Activated naive CD4-positive, alpha-beta T cell treated with anti-CD3 and anti-CD28 coated beads for 36 hours (primary cell): ENCODE measurements around the gene GPR158. TPM values are rescaled to one million over a fixed set of nuclear protein-coding genes. Genes with fewer than 3 reads are reported as not detected.
"Not testable (repeated sequence)": the region's sequence is repeated elsewhere in the genome, so short reads cannot be mapped to it uniquely, and the experiment has no call there.

Source experiments
- CTCF ChIA-PET: fragments of 350-600 bp; sonication (Branson Sonifier 250); formaldehyde crosslinking; loops from one replicate; lab custom pipeline; 2021; ENCODE audit warnings: antibody characterized with exemption; lab: Charles Lee
- DNase-seq: peaks from one replicate; pipeline ENCODE4 v3.0.0-alpha.2; 2020
- H3K27ac Mint-ChIP-seq: one replicate; pipeline ENCODE4 v1.8.0; 2021; ENCODE audit warnings: mild to moderate bottlenecking, mixed read lengths
- H3K27me3 Mint-ChIP-seq: one replicate; pipeline ENCODE4 v1.8.0; 2021; ENCODE audit warnings: low read depth, mixed read lengths
- H3K36me3 Mint-ChIP-seq: one replicate; pipeline ENCODE4 v1.8.0; 2021; ENCODE audit warnings: low read depth, mixed read lengths
- H3K4me1 Mint-ChIP-seq: one replicate; pipeline ENCODE4 v1.8.0; 2021; ENCODE audit warnings: low read depth, mixed read lengths
- H3K4me3 Mint-ChIP-seq: one replicate; pipeline ENCODE4 v1.8.0; 2021; ENCODE audit warnings: mild to moderate bottlenecking, moderate library complexity, mixed read lengths
- H3K9me3 Mint-ChIP-seq: one replicate; pipeline ENCODE4 v1.8.0; 2021; ENCODE audit warnings: mixed read lengths
- intact Hi-C: fragments of 100-400 bp; cut with micrococcal nuclease; formaldehyde crosslinking; loops from one replicate; pipeline ENCODE4 v1.15.1; 2023
- total RNA-seq, 2 experiments: library from RNA; stranded (reverse); gene quantifications; one replicate each; pipeline ENCODE4 v1.2.3, GENCODE V29; 2021

The GPR158 gene
- total RNA-seq, 2 experiments from 2014 or later = not detected

DNA sequence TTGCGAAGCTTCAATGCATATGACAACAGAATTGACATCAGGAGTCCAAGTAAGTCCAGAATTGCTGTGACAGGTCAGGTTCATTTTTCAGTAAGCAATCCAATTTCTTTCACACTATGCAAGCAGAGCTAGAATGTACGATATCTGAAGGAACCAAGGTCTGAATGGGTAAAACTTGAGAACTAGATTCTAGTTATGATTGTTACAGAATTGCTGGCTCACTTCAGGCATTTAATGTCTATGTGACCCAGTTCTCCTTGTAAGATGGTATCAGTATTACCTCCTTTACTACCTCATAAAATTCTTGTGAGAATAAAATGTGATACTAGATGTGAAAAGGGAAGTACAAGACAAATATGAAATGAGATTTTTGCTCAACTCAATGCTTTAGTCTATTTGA lies 159.6 kb downstream of the GPR158 start:
- Mint-ChIP-seq H3K36me3 (no peaks in the 10 kb centered on the region), H3K9me3 (peaks cover 3% of the 10 kb centered on the region), H3K4me3 (no peak overlapping the region), H3K27ac (no peak overlapping the region), H3K4me1 (no peaks in the 10 kb centered on the region), H3K27me3 (no peaks in the 10 kb centered on the region)
- DNase-seq = no peak
- intact Hi-C loops = no loop called here
- CTCF ChIA-PET = no interaction called here

DNA sequence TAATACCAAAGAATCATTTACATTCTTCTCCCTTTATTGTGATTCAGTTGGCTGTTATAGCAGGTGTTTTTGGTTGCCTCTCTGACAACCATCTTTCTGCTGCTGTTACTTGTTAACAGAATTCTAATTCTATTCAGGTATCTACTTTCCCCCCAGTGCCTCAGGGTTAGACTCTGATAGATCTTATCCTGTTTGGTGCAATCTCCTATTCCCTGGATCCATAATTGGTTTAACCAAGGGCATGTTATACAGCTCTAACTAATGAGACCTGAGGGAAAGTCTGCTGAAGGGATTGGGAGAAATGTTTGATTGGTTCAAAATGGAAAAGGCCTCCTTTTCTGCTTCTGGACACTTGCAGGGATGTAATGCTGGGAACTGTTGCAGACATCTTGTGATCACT lies 161.5 kb downstream of the GPR158 start:
- Mint-ChIP-seq H3K27ac (no peak overlapping the region), H3K36me3 (no peaks in the 10 kb centered on the region), H3K4me1 (no peaks in the 10 kb centered on the region), H3K27me3 (no peaks in the 10 kb centered on the region), H3K9me3 (peaks cover under 1% of the 10 kb centered on the region), H3K4me3 (no peak overlapping the region)
- CTCF ChIA-PET = no interaction called here
- intact Hi-C loops = no loop called here
- DNase-seq = no peak

DNA sequence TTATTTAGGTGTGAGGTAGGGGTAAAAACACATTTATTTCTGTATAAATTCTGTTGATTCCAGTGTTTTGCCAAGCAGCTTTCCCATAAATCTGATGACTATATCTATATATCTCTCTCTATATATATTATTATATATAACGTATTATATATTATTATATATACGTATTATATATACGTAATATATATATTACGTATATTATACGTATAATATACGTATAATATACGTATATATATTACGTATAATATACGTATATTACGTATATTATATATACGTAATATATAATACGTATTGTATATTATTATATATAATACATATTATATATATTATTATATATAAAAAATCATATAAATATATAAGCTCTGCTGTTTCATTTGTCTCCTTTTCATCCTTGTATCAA lies 163.5 kb downstream of the GPR158 start:
- no peak overlapping the region for H3K27ac Mint-ChIP-seq
- no peaks in the 10 kb centered on the region for H3K36me3 Mint-ChIP-seq
- no peak overlapping the region for H3K4me3 Mint-ChIP-seq
- no peaks in the 10 kb centered on the region for H3K9me3 Mint-ChIP-seq
- H3K27me3 Mint-ChIP-seq = no peaks in the 10 kb centered on the region
- H3K4me1 Mint-ChIP-seq = no peaks in the 10 kb centered on the region
- intact Hi-C loops = no loop called here
- CTCF ChIA-PET = no interaction called here
- no peak for DNase-seq

DNA sequence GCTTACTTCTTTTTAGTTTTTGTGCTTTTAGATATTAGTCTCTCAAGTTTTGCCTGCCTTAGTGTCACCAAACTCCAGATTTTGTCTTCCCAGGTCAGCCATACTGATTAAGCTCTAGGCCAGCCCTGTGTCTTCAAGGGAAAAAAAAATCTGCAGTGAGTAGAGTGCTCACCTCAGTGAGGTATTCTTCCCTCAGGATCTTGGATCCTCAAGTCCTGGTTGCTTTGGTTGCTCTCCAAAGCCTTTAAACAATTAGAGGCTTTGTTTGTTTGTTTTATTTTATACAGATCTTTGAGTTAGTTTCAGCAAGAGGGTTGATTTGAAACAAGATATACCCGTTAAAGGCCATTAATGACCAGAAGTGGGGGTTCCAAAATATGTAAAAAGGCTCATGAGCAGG lies 165.2 kb downstream of the GPR158 start:
- H3K27me3 Mint-ChIP-seq = no peaks in the 10 kb centered on the region
- H3K4me3 Mint-ChIP-seq = no peak overlapping the region
- no peaks in the 10 kb centered on the region for H3K4me1 Mint-ChIP-seq
- no peak for DNase-seq
- no peaks in the 10 kb centered on the region for H3K9me3 Mint-ChIP-seq
- intact Hi-C loops = no loop called here
- no peaks in the 10 kb centered on the region for H3K36me3 Mint-ChIP-seq
- no peak overlapping the region for H3K27ac Mint-ChIP-seq
- CTCF ChIA-PET = no interaction called here

DNA sequence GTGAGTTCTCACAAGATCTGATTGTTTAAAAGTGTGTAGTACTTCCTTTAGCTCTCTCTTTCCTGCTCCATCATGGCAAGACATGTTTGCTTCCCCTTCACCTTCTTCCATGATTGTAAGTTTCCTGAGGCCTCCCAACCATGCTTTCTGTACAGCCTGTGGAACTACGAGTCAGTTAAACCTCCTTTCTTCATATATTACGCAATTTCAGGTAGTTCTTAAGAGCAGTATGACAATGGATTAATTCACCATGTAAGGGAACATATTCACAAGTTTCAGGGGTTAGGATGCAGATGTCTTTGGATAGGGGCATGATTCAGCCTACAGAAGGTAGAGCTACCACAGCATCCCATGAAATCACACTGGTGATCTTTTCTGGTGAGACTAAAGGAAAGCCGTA lies 174.7 kb downstream of the GPR158 start:
- no peaks in the 10 kb centered on the region for H3K27me3 Mint-ChIP-seq
- H3K36me3 Mint-ChIP-seq = no peaks in the 10 kb centered on the region

GRCh38 chr10:25356609-25357008 lies 181.8 kb downstream of the GPR158 start:
- Mint-ChIP-seq H3K27me3 (no peaks in the 10 kb centered on the region), H3K9me3 (peaks cover 36% of the 10 kb centered on the region), H3K36me3 (no peaks in the 10 kb centered on the region), H3K4me3 (no peak overlapping the region), H3K27ac (no peak overlapping the region), H3K4me1 (no peaks in the 10 kb centered on the region)
- CTCF ChIA-PET = no interaction called here
- intact Hi-C loops = no loop called here
- no peak for DNase-seq

More for the DNA sequence above, 174.7 kb downstream of the GPR158 start:
- CTCF ChIA-PET = no interaction called here
- intact Hi-C loops = no loop called here
- no peak for DNase-seq
- Mint-ChIP-seq H3K27ac (no peak overlapping the region), H3K4me1 (no peaks in the 10 kb centered on the region), H3K9me3 (peaks cover 2% of the 10 kb centered on the region), H3K4me3 (no peak overlapping the region)

DNA sequence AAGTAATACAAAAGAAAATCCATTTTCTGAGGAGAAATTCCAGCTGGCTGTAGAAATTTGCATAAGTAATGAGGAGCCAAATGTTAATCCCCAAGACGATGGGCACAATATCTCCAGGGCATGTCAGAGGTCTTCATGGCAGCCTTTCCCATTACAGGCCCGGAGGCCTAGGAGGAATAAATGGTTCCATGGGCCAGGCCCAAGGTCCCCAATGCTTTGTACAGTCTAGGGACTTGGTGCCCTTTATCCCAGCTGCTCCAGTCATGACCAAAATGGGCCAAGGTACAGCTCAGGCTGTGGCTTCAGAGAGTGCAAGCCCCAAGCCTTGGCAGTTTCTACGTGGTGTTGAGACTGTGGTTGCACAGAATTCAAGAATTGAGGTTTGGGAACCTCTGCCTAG lies 182.5 kb downstream of the GPR158 start:
- intact Hi-C loops = no loop called here
- Mint-ChIP-seq H3K4me3 (no peak overlapping the region), H3K9me3 (peaks cover 38% of the 10 kb centered on the region), H3K27me3 (no peaks in the 10 kb centered on the region), H3K27ac (no peak overlapping the region), H3K4me1 (no peaks in the 10 kb centered on the region), H3K36me3 (no peaks in the 10 kb centered on the region)
- CTCF ChIA-PET = interaction anchor here (0.5 kb wide), 1 partner anchor 369 kb away, joined by 4 read pairs; no protein-coding TSS in a partner anchor
- DNase-seq = no peak

- no peak overlapping the region for H3K4me3 Mint-ChIP-seq
- H3K9me3 Mint-ChIP-seq = peaks cover 4% of the 10 kb centered on the region
- no peak overlapping the region for H3K27ac Mint-ChIP-seq
- no peak for DNase-seq
- no peaks in the 10 kb centered on the region for H3K27me3 Mint-ChIP-seq
- intact Hi-C loops = no loop called here
- CTCF ChIA-PET = no interaction called here
- H3K36me3 Mint-ChIP-seq = no peaks in the 10 kb centered on the region
- H3K4me1 Mint-ChIP-seq = no peaks in the 10 kb centered on the region
Measured at GRCh38 chr10:25382029-25382810, 207.4 kb downstream of the GPR158 start.

DNA sequence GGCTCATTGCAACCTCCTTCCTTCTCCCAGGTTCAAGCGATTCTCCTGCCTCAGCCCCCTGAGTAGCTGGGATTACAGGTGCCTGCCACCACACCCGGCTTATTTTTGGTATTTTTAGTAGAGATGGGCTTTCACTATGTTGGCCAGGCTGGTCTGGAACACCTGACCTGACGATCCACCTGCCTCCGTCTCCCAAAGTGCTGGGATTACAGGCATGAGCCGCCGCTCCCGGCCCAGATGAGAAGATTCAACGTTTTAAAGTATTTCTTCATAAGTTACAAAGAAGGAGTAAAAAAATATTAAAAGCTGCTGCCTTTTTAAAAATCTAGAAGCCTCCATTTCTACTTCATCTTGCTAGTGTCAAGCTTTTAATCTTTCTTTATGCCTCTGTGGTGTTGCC lies 208.1 kb downstream of the GPR158 start:
- H3K27ac Mint-ChIP-seq, CTCF ChIA-PET, H3K27me3 Mint-ChIP-seq, intact Hi-C loops, H3K9me3 Mint-ChIP-seq, H3K4me1 Mint-ChIP-seq, H3K4me3 Mint-ChIP-seq, DNase-seq, H3K36me3 Mint-ChIP-seq: not testable (repeated sequence)

DNA sequence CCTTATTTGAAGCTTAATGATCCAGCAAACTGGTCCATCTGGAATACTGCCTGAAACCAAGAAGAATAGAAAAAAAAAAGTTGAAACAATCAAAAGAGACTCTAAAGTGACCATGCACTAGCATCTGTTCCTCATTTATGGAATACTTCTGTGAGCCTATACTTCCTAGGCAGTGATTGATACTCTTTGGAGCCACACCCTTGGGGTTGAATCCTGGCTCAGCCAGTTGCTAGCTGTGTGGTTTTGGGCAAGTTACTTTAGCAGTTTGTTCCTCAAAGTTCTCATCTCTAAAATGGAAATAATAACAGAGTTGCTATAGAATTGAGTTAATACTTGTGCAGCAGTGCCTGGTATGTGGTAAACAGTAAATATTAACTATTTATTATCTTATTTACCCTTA lies 208.9 kb downstream of the GPR158 start:
- Mint-ChIP-seq H3K4me3 (no peak overlapping the region), H3K9me3 (peaks cover 4% of the 10 kb centered on the region), H3K36me3 (no peaks in the 10 kb centered on the region), H3K27ac (no peak overlapping the region), H3K4me1 (no peaks in the 10 kb centered on the region), H3K27me3 (no peaks in the 10 kb centered on the region)
- intact Hi-C loops = no loop called here
- CTCF ChIA-PET = no interaction called here
- no peak for DNase-seq

DNA sequence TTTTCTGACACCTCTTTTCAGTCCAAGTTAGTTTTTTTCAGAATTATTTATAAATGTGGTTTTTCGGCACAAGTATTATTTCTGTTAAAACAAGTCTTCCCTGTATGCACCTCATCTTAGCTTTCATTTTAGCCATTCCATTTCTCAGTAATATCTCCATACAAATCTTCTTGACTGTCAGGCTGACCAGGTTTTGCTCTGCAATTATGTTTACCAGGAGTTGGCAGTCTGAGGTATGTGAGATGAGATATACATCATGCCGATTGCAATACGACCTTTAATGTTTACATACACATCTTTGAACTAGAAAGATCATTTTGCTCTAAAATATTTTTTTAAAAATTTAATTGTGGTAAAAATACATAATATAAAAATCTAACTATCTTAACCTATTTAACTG lies 209.8 kb downstream of the GPR158 start:
- Mint-ChIP-seq H3K36me3 (no peaks in the 10 kb centered on the region), H3K27me3 (no peaks in the 10 kb centered on the region), H3K4me1 (no peaks in the 10 kb centered on the region), H3K27ac (no peak overlapping the region), H3K9me3 (peaks cover 4% of the 10 kb centered on the region), H3K4me3 (no peak overlapping the region)
- CTCF ChIA-PET = no interaction called here
- intact Hi-C loops = no loop called here
- no peak for DNase-seq

DNA sequence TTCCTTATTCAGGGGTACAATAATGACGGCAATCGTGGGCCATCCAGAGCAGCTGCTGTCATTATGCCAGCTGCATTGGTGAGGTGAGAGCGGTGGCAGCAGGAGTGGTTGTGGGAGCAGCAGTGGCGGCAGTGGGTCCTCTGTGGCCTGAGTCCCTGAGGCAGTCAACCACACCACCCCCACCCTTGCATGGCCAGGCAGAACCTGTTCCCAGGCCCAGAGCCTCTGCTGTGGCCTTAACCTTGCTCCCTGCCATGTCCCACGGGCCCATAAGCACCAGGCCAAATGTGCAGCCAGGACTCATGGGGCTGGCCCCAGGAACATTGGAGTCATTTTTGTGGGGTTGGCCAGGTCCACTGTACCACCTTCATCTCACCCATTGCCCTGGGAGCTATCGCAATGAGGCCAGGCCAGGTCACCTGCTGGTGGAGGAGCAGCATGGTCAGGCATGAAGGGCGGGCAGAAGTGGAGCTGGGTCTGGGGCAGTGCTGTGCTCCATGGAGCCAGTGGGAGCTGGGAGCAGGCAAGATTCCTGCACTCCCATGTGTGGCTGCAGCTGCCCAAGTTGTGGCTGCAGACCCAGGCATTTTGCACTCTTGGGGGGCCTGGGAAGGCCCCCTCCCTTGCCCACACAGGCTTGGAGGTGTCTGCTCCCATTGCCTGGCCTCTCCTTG lies 213.5 kb downstream of the GPR158 start:
- Mint-ChIP-seq H3K27ac (no peak overlapping the region), H3K4me1 (no peaks in the 10 kb centered on the region), H3K27me3 (no peaks in the 10 kb centered on the region), H3K9me3 (peaks cover 17% of the 10 kb centered on the region), H3K36me3 (peaks cover 3% of the 10 kb centered on the region), H3K4me3 (no peak overlapping the region)
- intact Hi-C loops = no loop called here
- no peak for DNase-seq
- CTCF ChIA-PET = no interaction called here

DNA sequence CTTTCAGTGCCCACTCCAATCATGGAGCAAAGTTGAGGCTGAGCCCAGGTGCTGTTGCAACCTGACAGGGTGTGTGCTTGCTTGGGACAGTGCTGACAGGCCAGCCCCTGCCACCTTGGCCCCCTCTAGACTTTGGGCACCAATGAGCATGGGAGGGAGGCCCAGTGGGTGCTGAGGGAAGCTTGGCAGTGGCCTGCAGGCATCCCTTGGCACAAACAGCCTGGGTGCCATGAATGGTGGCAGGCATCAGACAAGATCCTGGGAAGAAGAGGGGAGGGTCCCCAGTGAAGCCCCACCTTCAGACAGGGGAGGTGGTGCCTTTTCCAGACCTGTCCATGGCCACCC lies 214.0 kb downstream of the GPR158 start:
- peaks cover 19% of the 10 kb centered on the region for H3K9me3 Mint-ChIP-seq
- CTCF ChIA-PET = no interaction called here
- no peak overlapping the region for H3K4me3 Mint-ChIP-seq
- no peaks in the 10 kb centered on the region for H3K27me3 Mint-ChIP-seq
- DNase-seq = no peak
- H3K27ac Mint-ChIP-seq = no peak overlapping the region
- no peaks in the 10 kb centered on the region for H3K4me1 Mint-ChIP-seq
- peaks cover 3% of the 10 kb centered on the region for H3K36me3 Mint-ChIP-seq
- intact Hi-C loops = no loop called here
